ENCODE results near the gene LHFPL2.

LHFPL2 gene

DNA sequence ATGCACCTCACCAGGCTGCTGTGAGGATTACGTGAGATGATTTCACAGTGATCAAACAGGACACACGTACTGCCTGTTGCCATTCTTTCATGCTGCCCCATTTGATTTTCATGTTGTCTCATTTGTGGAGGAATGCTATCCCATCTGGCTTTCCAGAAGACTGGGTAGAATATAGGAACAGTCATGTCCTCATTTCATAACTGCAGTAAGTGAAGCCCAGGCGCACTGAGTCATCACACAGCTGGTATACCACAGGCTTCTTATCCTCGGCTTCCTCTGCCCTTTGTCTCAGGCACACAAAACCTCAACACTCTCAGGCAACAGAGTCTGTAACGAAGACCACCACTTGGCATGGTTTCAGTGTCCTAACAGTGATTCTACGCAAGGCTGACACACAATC is 62.3 kb downstream of the LHFPL2 start:
- Histone ChIP-seq H3K27ac (no peak overlapping the region), H3K9me3 (no peaks in the 10 kb centered on the region), H3K4me3 (ENCODE audit: low read depth in 1 of 2, low read length in 1 of 2) (no peak overlapping the region), H3K36me3 (no peaks in the 10 kb centered on the region), H3K4me1 (ENCODE audit: control insufficient read depth in 1 of 2, insufficient read depth in 1 of 2, low read depth in 1 of 2, low read length in 1 of 2) (no peaks in the 10 kb centered on the region), H3K27me3 (no peaks in the 10 kb centered on the region)
- TF ChIP-seq, protein P1, sequence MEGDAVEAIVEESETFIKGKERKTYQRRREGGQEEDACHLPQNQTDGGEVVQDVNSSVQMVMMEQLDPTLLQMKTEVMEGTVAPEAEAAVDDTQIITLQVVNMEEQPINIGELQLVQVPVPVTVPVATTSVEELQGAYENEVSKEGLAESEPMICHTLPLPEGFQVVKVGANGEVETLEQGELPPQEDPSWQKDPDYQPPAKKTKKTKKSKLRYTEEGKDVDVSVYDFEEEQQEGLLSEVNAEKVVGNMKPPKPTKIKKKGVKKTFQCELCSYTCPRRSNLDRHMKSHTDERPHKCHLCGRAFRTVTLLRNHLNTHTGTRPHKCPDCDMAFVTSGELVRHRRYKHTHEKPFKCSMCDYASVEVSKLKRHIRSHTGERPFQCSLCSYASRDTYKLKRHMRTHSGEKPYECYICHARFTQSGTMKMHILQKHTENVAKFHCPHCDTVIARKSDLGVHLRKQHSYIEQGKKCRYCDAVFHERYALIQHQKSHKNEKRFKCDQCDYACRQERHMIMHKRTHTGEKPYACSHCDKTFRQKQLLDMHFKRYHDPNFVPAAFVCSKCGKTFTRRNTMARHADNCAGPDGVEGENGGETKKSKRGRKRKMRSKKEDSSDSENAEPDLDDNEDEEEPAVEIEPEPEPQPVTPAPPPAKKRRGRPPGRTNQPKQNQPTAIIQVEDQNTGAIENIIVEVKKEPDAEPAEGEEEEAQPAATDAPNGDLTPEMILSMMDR (IDR thresholded peaks at IDR 0.05): no peak

DNA sequence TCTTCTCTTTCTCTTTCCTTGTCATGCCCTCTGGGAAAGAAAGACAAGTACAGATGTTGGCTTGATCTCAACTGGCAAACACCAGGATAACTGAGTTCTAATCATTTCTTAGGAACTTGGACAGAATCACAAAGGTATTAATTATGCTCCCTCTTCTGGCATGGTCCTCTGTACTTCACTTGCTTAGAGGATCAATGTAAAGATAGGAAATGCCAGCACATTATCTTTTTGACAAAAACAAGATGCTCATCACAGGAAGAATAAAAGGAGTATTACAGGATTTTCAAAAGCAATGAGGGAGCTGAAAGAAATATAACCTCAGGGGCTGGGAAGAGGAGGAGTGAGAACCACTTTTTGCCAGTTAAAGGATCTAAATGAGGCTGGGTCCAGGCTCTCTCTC is 70.6 kb downstream of the LHFPL2 start:
- H3K27ac ChIP-seq: no peak overlapping the region
- H3K27me3 ChIP-seq: no peaks in the 10 kb centered on the region
- H3K36me3 ChIP-seq: no peaks in the 10 kb centered on the region
- no peaks in the 10 kb centered on the region for H3K9me3 ChIP-seq
- no peak overlapping the region for H3K4me3 ChIP-seq (ENCODE audit: low read depth in 1 of 2, low read length in 1 of 2)
- no peaks in the 10 kb centered on the region for H3K4me1 ChIP-seq (ENCODE audit: control insufficient read depth in 1 of 2, insufficient read depth in 1 of 2, low read depth in 1 of 2, low read length in 1 of 2)
- TF ChIP-seq, protein P1 (IDR thresholded peaks at IDR 0.05): no peak

DNA sequence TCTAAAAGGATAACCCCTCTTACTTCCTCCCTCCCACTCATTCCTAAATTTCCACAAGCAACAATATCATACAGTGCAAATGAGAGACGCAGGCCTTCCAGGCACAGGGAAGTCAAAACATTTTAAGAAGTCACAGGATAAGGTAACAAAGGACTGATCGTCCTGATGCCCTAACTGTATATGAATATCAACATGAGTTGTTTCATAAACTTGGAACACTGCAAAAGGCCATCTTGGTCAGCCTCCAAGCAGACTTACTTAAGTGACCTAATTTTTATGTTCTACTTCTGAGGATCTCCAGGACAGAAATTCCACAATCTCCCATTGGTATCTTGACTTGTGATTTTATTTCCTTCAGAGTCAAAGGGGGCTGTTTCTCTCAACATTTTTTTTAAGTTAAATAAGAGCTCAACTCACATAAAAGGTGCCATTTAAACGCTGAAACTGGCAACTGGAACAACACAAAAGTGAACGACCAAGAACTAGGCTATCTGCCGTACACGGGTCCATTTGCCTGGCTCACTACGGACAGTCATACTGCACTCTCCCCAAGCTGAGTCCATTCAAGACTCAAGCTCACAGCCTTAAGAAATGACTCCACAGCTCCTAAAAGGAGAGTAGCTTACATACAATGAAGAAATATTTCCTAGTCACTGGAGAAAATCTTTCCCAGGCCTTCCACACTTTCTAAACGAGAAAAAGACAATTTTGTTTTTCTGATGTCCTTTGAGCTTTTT is 71.3 kb downstream of the LHFPL2 start:
- Histone ChIP-seq H3K36me3 (no peaks in the 10 kb centered on the region), H3K27ac (no peak overlapping the region), H3K9me3 (no peaks in the 10 kb centered on the region), H3K4me1 (ENCODE audit: control insufficient read depth in 1 of 2, insufficient read depth in 1 of 2, low read depth in 1 of 2, low read length in 1 of 2) (no peaks in the 10 kb centered on the region), H3K4me3 (ENCODE audit: low read depth in 1 of 2, low read length in 1 of 2) (no peak overlapping the region), H3K27me3 (no peaks in the 10 kb centered on the region)
- TF ChIP-seq, protein P1 (IDR thresholded peaks at IDR 0.05): no peak

DNA sequence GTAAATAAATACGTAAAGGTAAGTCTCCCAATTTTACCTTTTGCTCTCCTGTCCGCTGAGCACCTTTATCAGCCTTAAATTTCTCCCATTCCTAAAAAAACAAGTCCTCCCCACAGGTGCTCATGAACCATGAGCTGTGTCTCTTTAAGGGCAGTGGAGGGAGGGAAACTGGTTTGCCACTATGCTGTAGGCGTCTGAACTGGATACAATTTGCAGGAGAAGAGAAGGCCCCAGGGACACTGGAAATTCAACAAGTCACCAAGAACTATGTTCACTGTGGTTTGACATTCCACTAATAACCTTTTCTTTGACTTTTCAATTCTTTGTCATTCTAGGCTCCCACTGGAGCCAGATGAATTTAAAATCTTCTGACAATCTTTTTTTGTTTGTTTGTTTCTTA is 72.2 kb downstream of the LHFPL2 start:
- H3K4me3 ChIP-seq (ENCODE audit: low read depth in 1 of 2, low read length in 1 of 2): no peak overlapping the region
- no peaks in the 10 kb centered on the region for H3K4me1 ChIP-seq (ENCODE audit: control insufficient read depth in 1 of 2, insufficient read depth in 1 of 2, low read depth in 1 of 2, low read length in 1 of 2)
- no peaks in the 10 kb centered on the region for H3K9me3 ChIP-seq
- TF ChIP-seq, protein P1 (IDR thresholded peaks at IDR 0.05): no peak
- no peak overlapping the region for H3K27ac ChIP-seq
- H3K27me3 ChIP-seq: no peaks in the 10 kb centered on the region
- H3K36me3 ChIP-seq: no peaks in the 10 kb centered on the region

DNA sequence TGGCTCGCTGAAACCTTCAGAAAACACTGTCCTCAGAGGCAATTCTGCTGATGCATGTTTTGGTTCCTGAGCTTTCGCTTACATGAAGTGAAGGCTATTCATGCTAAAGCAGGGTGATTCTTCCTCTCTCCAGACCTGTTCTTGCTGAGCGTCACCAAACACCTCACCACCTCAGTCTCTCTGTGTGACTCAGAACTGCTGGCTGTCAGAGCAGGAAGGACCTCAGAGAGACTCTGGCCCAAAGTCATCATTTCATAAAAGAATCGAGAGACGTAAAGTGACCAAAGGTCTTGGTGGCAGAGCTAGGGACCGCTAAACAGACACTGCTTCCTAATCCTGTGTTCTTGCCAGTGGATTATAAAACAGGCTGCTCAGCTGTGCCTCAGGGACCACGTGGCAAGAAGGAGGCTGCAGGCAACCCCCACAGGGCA is 73.8 kb downstream of the LHFPL2 start:
- no peak overlapping the region for H3K4me3 ChIP-seq (ENCODE audit: low read depth in 1 of 2, low read length in 1 of 2)
- no peaks in the 10 kb centered on the region for H3K27me3 ChIP-seq
- no peak overlapping the region for H3K27ac ChIP-seq
- no peaks in the 10 kb centered on the region for H3K36me3 ChIP-seq
- H3K9me3 ChIP-seq: no peaks in the 10 kb centered on the region
- TF ChIP-seq, protein P1 (IDR thresholded peaks at IDR 0.05): no peak
- no peaks in the 10 kb centered on the region for H3K4me1 ChIP-seq (ENCODE audit: control insufficient read depth in 1 of 2, insufficient read depth in 1 of 2, low read depth in 1 of 2, low read length in 1 of 2)
